Activated T-helper 2 cell treated with anti-CD3 and anti-CD28 coated beads, Interferon-gamma antibody, Interleukin-2, Interleukin-4, amounts not matched to agents 10 μg/mL and 5 μg/mL and 100 μg/mL, durations not matched to agents 14 hours and 24 hours and 36 hours (primary cell): Measurements from ENCODE around the gene GVQW3. TPM values are rescaled to one million over a fixed set of nuclear protein-coding genes. Genes with fewer than 3 reads are reported as not detected.

Source experiments
- DNase-seq: peaks from one replicate; pipeline ENCODE4 v3.0.0; 2021; ENCODE audit warnings: low spot score
- H3K27ac Mint-ChIP-seq: one replicate; pipeline ENCODE4 v1.8.0; 2021; ENCODE audit warnings: mixed read lengths
- H3K27me3 Mint-ChIP-seq: one replicate; pipeline ENCODE4 v1.8.0; 2021; ENCODE audit warnings: low read depth, mixed read lengths
- H3K36me3 Mint-ChIP-seq: one replicate; pipeline ENCODE4 v1.8.0; 2021; ENCODE audit warnings: low read depth, mixed read lengths
- H3K4me1 Mint-ChIP-seq: one replicate; pipeline ENCODE4 v1.8.0; 2021; ENCODE audit warnings: low read depth, mixed read lengths
- H3K4me3 Mint-ChIP-seq: one replicate; pipeline ENCODE4 v1.8.0; 2021; ENCODE audit warnings: low read depth, mild to moderate bottlenecking, moderate library complexity, mixed read lengths
- H3K9me3 Mint-ChIP-seq: one replicate; pipeline ENCODE4 v1.8.0; 2021; ENCODE audit warnings: mixed read lengths
- intact Hi-C: fragments of 100-400 bp; cut with micrococcal nuclease; formaldehyde crosslinking; loops from one replicate; pipeline ENCODE4 v1.15.1; 2023
- total RNA-seq: library from RNA; stranded (reverse); gene quantifications from 2 replicates; pipeline ENCODE4 v1.2.3, GENCODE V29; 2022

GVQW3 gene
- total RNA-seq, 1 donor from 2014 or later = 4.4 TPM

- Mint-ChIP-seq H3K27ac (no peak overlapping the region), H3K36me3 (peaks cover 39% of the 10 kb centered on the region), H3K4me1 (peaks cover 36% of the 10 kb centered on the region), H3K4me3 (no peak overlapping the region), H3K9me3 (no peaks in the 10 kb centered on the region), H3K27me3 (no peaks in the 10 kb centered on the region)
- intact Hi-C loops = no loop called here
- DNase-seq = no peak
Observed at GRCh38 chr11:76365038-76365679, 16.0 kb upstream of the GVQW3 start.

- no peaks in the 10 kb centered on the region for H3K9me3 Mint-ChIP-seq
- H3K27me3 Mint-ChIP-seq = no peaks in the 10 kb centered on the region
- intact Hi-C loops = no loop called here
- no peak for DNase-seq
- H3K4me3 Mint-ChIP-seq = no peak overlapping the region
- peaks cover 15% of the 10 kb centered on the region for H3K36me3 Mint-ChIP-seq
- peaks cover 34% of the 10 kb centered on the region for H3K4me1 Mint-ChIP-seq
- no peak overlapping the region for H3K27ac Mint-ChIP-seq
Observed at GRCh38 chr11:76368490-76368889, 12.6 kb upstream of the GVQW3 start.

DNA sequence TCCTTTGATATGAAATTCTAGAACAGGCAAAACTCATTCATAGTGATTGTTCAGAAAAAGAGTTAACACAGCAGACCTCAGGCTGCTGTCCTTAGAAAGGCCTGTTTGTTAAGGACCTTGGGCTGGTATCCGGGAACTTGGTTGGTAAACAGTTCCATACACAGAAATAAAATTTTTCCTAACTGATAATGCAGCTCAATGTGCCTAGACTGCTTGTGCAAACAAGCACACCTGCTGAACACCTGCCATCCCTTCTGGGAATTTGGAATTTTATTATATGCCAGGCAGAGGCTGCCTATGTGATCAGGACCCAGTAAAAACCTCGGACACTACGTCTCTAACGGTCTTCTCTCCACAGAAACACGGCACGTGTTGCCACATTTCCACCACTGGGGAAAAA is 11.7 kb upstream of the GVQW3 start:
- Mint-ChIP-seq H3K27ac (no peak overlapping the region), H3K4me1 (peaks cover 40% of the 10 kb centered on the region), H3K36me3 (peaks cover 9% of the 10 kb centered on the region), H3K27me3 (no peaks in the 10 kb centered on the region), H3K4me3 (no peak overlapping the region), H3K9me3 (no peaks in the 10 kb centered on the region)
- no peak for DNase-seq
- intact Hi-C loops = no loop called here

GRCh38 chr11:76371170-76371569 is 10.0 kb upstream of the GVQW3 start:
- peak overlapping the region; percentile 10 for H3K4me3 Mint-ChIP-seq
- H3K27ac Mint-ChIP-seq = peak overlapping the region; percentile 76
- intact Hi-C loops = loop anchor here (1.0 to 10.0 kb wide), 3 partner anchors 9 to 434 kb away; no protein-coding TSS in a partner anchor
- DNase-seq = no peak
- H3K4me1 Mint-ChIP-seq = peaks cover 41% of the 10 kb centered on the region
- H3K9me3 Mint-ChIP-seq = no peaks in the 10 kb centered on the region
- no peaks in the 10 kb centered on the region for H3K27me3 Mint-ChIP-seq
- H3K36me3 Mint-ChIP-seq = no peaks in the 10 kb centered on the region

- intact Hi-C loops = loop anchor here (10.0 kb wide), 1 partner anchor 428 kb away; no protein-coding TSS in a partner anchor
- no peaks in the 10 kb centered on the region for H3K27me3 Mint-ChIP-seq
- H3K36me3 Mint-ChIP-seq = peaks cover 10% of the 10 kb centered on the region
- no peak for DNase-seq
- H3K4me3 Mint-ChIP-seq = no peak overlapping the region
- no peak overlapping the region for H3K27ac Mint-ChIP-seq
- peaks cover 49% of the 10 kb centered on the region for H3K4me1 Mint-ChIP-seq
- H3K9me3 Mint-ChIP-seq = no peaks in the 10 kb centered on the region
Observed at GRCh38 chr11:76376746-76377558, 4.2 kb upstream of the GVQW3 start.

DNA sequence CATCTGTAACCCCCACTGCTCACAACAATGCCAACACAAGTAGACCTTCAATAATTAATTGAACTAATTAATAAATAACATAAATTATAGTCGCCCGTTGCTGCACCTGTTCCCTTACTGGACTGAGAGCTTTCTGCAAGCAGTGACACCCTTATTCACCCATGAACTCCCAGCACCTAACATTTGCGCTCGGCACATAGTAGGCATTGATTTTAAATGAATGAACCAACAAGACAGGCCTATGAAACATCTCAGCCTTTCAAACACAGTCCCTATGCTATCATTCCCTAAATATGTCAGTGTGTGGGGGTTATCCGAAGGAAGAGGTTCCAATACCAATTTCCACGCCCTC is 1.3 kb upstream of the GVQW3 start:
- intact Hi-C loops = loop anchor here (1.0 to 10.0 kb wide), 5 partner anchors 8 to 1443 kb away; partner anchors contain the start of genes AAMDC, RSF1 and WNT11
- no peaks in the 10 kb centered on the region for H3K9me3 Mint-ChIP-seq
- no peak for DNase-seq
- H3K4me1 Mint-ChIP-seq = peaks cover 49% of the 10 kb centered on the region
- peaks cover 13% of the 10 kb centered on the region for H3K36me3 Mint-ChIP-seq
- peak overlapping the region; percentile 92 for H3K4me3 Mint-ChIP-seq
- H3K27ac Mint-ChIP-seq = peak overlapping the region; percentile 89
- no peaks in the 10 kb centered on the region for H3K27me3 Mint-ChIP-seq

DNA sequence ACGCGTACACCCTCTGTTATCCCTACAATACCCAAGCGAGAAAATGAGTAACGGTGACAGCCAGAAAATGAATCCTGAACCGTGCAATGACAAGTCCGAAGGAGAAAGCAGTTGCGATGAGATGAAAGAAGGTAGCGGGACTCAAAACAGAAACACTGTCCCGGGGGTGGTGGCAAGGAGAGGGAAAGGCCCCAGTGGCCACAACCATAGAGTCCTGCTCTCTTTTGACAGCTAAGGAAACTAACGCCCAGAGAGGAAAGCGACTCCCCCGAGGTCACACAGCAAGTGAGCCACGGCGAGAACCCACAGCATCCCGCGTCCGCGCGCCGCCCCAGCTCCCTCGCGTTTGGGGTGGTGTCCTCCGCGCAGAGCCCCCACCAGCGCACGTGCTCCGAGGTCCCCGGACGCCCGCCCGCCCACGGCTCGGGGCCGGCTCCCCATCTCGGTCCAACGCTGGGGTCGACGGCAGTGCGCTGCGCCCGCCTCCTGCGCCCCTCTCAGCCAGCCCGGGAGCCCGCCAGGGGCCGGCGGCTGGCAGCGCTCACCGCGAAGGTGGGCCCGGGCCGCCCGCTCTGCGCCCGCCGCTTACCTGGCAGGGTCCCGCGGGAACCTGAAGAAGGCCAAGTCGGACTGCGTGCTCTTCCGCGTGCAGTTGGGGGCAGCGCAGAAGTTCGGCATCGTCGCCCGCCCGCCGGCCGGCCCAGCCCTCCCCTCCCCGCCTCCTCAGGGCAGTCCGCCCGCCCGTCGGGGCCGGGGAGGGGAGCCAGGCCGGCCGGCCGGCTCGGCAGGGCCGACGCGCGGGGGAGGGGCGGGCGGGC is 755 bp upstream of the GVQW3 start:
- Mint-ChIP-seq H3K9me3 (no peaks in the 10 kb centered on the region), H3K36me3 (peaks cover 13% of the 10 kb centered on the region), H3K4me3 (peak overlapping the region; percentile 92), H3K27me3 (no peaks in the 10 kb centered on the region), H3K27ac (peak overlapping the region; percentile 89), H3K4me1 (peaks cover 47% of the 10 kb centered on the region)
- intact Hi-C loops = loop anchor here (1.0 to 5.0 kb wide), 4 partner anchors 9 to 1442 kb away; partner anchors contain the start of genes AAMDC, RSF1 and WNT11
- peak; percentile 51 for DNase-seq

DNA sequence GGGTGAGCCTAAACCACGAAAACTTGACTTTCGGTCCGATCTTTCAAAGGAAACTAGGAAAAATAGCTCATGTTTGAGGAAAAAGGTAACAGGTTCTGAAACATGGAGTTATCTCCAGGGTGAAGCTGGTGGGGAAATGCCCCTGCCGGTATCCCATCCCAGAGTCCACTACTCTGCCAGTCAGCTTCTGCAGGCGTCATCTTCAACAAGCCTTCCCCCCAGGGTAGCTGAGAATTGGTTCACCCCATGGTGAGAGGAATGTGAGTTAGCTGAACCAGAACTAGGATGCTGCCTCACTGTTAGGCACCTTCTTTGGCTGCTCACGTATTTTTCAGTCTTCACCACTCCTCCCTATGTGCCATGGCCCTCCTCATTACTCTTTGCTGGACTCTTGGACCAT is 1.1 kb downstream of the GVQW3 start:
- Mint-ChIP-seq H3K27me3 (no peaks in the 10 kb centered on the region), H3K4me3 (peak overlapping the region; percentile 95), H3K4me1 (peaks cover 42% of the 10 kb centered on the region), H3K36me3 (peaks cover 13% of the 10 kb centered on the region), H3K27ac (no peak overlapping the region), H3K9me3 (no peaks in the 10 kb centered on the region)
- no peak for DNase-seq
- intact Hi-C loops = loop anchor here (5.0 kb wide), 3 partner anchors 175 to 1440 kb away; partner anchors contain the start of genes AAMDC, RSF1 and WNT11

DNA sequence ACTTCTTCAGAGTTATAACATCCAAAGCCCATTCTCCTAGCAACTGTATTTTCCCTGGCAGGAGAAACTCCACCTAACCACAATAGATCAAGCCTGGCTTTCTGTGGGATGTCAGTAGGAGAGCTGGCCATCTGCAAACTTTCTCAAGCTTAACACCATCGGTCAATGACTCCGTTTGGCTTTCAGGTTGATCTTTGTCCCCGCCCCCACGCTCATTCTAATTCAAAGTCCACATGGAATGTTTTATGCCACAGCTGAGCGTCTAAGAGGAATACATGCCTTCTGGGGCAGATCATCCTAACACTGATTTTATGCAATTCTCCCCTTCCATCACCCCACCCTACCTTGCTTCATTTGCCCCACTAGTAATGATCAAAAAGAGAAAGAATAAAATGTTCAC is 4.8 kb downstream of the GVQW3 start:
- Mint-ChIP-seq H3K4me3 (no peak overlapping the region), H3K27me3 (no peaks in the 10 kb centered on the region), H3K27ac (no peak overlapping the region), H3K36me3 (peaks cover 3% of the 10 kb centered on the region), H3K4me1 (peaks cover 26% of the 10 kb centered on the region), H3K9me3 (no peaks in the 10 kb centered on the region)
- intact Hi-C loops = no loop called here
- DNase-seq = no peak

GRCh38 chr11:76388408-76388807 is 7.3 kb downstream of the GVQW3 start:
- Mint-ChIP-seq H3K4me1 (peaks cover 8% of the 10 kb centered on the region), H3K36me3 (peaks cover 3% of the 10 kb centered on the region), H3K4me3 (no peak overlapping the region), H3K9me3 (no peaks in the 10 kb centered on the region), H3K27ac (no peak overlapping the region), H3K27me3 (no peaks in the 10 kb centered on the region)
- no peak for DNase-seq
- intact Hi-C loops = no loop called here

- H3K27me3 Mint-ChIP-seq = no peaks in the 10 kb centered on the region
- H3K27ac Mint-ChIP-seq = no peak overlapping the region
- H3K4me1 Mint-ChIP-seq = no peaks in the 10 kb centered on the region
- H3K4me3 Mint-ChIP-seq = no peak overlapping the region
- no peaks in the 10 kb centered on the region for H3K36me3 Mint-ChIP-seq
- DNase-seq = no peak
- intact Hi-C loops = no loop called here
- no peaks in the 10 kb centered on the region for H3K9me3 Mint-ChIP-seq
Observed at GRCh38 chr11:76391021-76391420, 9.9 kb downstream of the GVQW3 start.

DNA sequence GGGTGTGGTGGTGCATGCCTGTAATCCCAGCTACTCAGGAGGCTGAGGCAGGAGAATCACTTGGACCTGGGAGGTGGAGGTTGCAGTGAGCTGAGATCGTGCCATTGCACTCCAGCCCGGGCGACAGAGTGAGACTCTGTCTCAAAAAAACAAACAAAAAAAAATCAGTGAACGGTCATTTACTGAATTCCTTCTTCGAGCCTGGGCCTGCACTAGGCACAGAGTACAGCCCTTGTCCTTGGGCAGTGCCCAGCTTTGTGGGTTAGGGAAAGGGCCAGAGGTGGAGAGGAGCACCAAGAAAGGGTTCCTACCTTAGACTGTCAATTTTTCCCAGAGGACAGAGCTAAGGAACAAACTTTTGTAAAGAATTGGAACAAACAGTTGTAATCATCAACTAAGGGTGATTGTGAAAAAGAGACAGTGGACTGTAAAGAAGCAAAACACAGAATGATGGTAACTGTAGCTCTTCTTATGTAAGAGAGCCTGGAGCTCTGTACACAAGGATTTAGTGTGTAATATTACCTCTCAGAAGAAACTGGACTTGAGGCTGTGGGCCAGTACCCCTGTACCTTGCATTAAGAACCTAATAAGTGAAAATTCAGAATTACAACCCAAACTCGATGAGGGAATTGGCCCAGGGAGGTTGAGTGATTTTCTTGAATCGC is 10.8 kb downstream of the GVQW3 start:
- no peak for DNase-seq
- no peaks in the 10 kb centered on the region for H3K9me3 Mint-ChIP-seq
- no peaks in the 10 kb centered on the region for H3K4me1 Mint-ChIP-seq
- no peak overlapping the region for H3K27ac Mint-ChIP-seq
- no peaks in the 10 kb centered on the region for H3K36me3 Mint-ChIP-seq
- intact Hi-C loops = no loop called here
- no peak overlapping the region for H3K4me3 Mint-ChIP-seq
- no peaks in the 10 kb centered on the region for H3K27me3 Mint-ChIP-seq
